HG03196 (cell line): Measurements from ENCODE around the gene KIF6.
"Not testable (repeated sequence)": the region's sequence is repeated elsewhere in the genome, so short reads cannot be mapped to it uniquely, and the experiment has no call there.

Experiments
- ATAC-seq: cut with Tn5 transposase; IDR thresholded peaks from one replicate; pipeline ENCODE4 v1.9.1; 2021; ENCODE audit not compliant: unreplicated experiment

KIF6 gene

GRCh38 chr6:39707962-39708683 lies 17.1 kb downstream of the KIF6 start:
- ATAC-seq: no peak

- no peak for ATAC-seq
Observed at GRCh38 chr6:39706819-39707335, 18.3 kb downstream of the KIF6 start.

- ATAC-seq: no peak
Observed at GRCh38 chr6:39702265-39702664, 22.9 kb downstream of the KIF6 start.

GRCh38 chr6:39700362-39700761 lies 24.8 kb downstream of the KIF6 start:
- ATAC-seq: no peak

- no peak for ATAC-seq
Observed at GRCh38 chr6:39698789-39699188, 26.4 kb downstream of the KIF6 start.

GRCh38 chr6:39696986-39697788 lies 28.0 kb downstream of the KIF6 start:
- ATAC-seq: no peak

GRCh38 chr6:39695447-39695846 lies 29.8 kb downstream of the KIF6 start:
- ATAC-seq: no peak

GRCh38 chr6:39693206-39693605 lies 32.0 kb downstream of the KIF6 start:
- ATAC-seq: no peak

- ATAC-seq: no peak
Observed at GRCh38 chr6:39688494-39688893, 36.7 kb downstream of the KIF6 start.

- no peak for ATAC-seq
Observed at GRCh38 chr6:39686976-39687375, 38.2 kb downstream of the KIF6 start.

- ATAC-seq: no peak
Observed at GRCh38 chr6:39685938-39686337, 39.3 kb downstream of the KIF6 start.

- ATAC-seq: no peak
Observed at GRCh38 chr6:39685489-39685826, 39.8 kb downstream of the KIF6 start.

- no peak for ATAC-seq
Observed at GRCh38 chr6:39684790-39685488, 40.3 kb downstream of the KIF6 start.

- ATAC-seq: no peak
Observed at GRCh38 chr6:39681674-39682121, 43.5 kb downstream of the KIF6 start.

GRCh38 chr6:39678914-39679313 lies 46.3 kb downstream of the KIF6 start:
- ATAC-seq: no peak

- ATAC-seq: not testable (repeated sequence)
Observed at GRCh38 chr6:39677318-39677717, 47.9 kb downstream of the KIF6 start.

GRCh38 chr6:39670519-39670918 lies 54.7 kb downstream of the KIF6 start:
- no peak for ATAC-seq

GRCh38 chr6:39669973-39670342 lies 55.2 kb downstream of the KIF6 start:
- ATAC-seq: no peak

GRCh38 chr6:39669207-39669972 lies 55.8 kb downstream of the KIF6 start:
- no peak for ATAC-seq

- ATAC-seq: no peak
Observed at GRCh38 chr6:39666706-39667489, 58.3 kb downstream of the KIF6 start.
